GM13976 (cell line): ENCODE measurements around the gene SEMA6B.

Source experiments
- DNase-seq: peaks from one replicate; pipeline ENCODE4 v3.0.0; 2012; ENCODE audit warnings: low spot score
- in situ Hi-C: fragments of 300-500 bp; cut with MboI; formaldehyde crosslinking; loops from one replicate; pipeline ENCODE4 v1.12.0; 2022; ENCODE audit warnings: low sequenced_read_pairs, mixed read lengths, inconsistent platforms; ENCODE audit not compliant: unreplicated experiment
- TF ChIP-seq, protein P1 (sequence below): IDR thresholded peaks from 2 replicates; pipeline ENCODE4 v1.5.1; 2012; ENCODE audit warnings: borderline replicate concordance, mild to moderate bottlenecking; ENCODE audit not compliant: insufficient read depth; ENCODE audit errors: extremely low read depth, missing control alignments, control extremely low read depth

Gene SEMA6B

DNA sequence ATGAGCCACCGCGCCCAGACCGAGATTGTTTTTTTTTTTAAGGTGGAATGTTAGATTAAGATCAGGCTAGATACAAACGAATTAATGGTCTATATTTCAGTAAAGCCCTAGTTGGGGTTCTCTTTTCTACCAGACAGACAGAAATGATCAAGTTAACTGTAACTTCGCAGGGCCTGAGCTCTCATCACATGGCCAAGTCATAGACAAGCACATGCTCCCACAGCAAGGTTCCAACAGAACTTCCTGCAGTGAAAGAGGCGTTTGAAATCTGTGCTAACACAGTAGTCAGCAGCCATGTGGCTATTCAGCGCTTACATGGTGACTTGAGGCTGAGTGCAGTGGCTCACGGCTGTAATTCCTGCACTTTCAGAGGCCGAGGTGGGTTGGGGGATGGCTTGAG, 34.7 kb upstream of the SEMA6B start:
- no peak for DNase-seq
- in situ Hi-C loops, result no loop called here
- TF ChIP-seq, protein P1, sequence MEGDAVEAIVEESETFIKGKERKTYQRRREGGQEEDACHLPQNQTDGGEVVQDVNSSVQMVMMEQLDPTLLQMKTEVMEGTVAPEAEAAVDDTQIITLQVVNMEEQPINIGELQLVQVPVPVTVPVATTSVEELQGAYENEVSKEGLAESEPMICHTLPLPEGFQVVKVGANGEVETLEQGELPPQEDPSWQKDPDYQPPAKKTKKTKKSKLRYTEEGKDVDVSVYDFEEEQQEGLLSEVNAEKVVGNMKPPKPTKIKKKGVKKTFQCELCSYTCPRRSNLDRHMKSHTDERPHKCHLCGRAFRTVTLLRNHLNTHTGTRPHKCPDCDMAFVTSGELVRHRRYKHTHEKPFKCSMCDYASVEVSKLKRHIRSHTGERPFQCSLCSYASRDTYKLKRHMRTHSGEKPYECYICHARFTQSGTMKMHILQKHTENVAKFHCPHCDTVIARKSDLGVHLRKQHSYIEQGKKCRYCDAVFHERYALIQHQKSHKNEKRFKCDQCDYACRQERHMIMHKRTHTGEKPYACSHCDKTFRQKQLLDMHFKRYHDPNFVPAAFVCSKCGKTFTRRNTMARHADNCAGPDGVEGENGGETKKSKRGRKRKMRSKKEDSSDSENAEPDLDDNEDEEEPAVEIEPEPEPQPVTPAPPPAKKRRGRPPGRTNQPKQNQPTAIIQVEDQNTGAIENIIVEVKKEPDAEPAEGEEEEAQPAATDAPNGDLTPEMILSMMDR, result no peak

DNA sequence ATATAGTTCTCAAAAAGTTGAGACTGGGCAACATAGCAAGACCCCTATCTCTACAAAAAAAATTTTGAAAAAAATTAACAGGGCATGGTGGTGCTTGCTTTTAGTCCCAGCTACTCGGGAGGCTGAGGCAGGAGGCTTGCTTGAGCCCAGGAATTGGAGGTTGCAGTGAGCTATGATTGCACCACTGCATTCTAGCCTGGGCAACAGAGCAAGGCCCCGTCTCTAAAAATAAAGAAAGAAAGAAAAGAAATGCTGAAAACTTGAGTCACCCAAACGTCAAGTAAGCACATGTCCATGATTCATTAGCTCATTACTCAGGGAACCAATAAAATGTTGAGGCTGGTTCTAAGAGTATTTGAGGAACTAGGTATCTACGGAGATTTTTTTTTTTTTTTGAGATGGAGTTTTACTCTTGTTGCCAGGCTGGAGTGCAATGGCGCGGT, 33.9 kb upstream of the SEMA6B start:
- TF ChIP-seq, protein P1, result no peak
- in situ Hi-C loops, result no loop called here
- DNase-seq, result no peak

DNA sequence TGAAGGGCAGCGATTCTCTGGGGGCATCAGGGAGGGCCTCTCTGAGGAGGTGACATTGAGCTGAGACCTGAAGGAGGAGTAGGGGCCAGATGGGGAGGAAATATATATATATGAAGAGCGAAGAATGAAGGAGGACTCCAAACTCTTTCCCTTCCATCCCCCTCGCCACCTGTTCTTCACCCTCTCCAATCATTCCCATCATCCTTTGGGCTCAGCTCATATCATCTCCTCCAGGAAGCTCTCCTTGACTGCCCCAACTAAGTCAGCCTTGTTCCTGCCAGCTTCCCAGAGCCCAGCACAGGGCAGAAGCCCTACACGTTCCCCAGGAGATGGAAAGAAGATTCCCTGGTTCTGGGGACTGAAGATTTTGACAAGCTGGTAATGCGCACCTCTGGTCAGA, 33.0 kb upstream of the SEMA6B start:
- no peak for DNase-seq
- TF ChIP-seq, protein P1, result no peak
- in situ Hi-C loops, result no loop called here

DNA sequence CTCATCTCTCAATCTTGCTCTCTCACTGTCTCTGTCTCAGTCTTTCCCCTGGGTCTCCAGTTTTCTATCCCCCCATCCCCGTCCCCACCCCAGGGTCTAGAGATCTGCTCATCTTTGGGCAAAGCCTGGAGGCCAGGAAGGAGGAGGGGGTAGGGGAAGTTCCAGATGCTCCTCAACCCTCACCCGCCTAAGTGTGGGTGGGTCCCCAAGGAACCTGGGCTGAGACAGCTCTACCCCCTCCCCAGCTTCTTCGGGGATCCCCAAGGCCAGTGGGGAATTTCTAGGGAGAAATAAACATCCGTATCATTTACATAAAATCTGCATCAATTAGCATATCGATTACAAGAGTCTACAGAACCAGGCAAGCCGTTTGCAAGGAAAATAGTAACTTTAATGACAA, 31.8 kb upstream of the SEMA6B start:
- TF ChIP-seq, protein P1, result no peak
- in situ Hi-C loops, result no loop called here
- no peak for DNase-seq

DNA sequence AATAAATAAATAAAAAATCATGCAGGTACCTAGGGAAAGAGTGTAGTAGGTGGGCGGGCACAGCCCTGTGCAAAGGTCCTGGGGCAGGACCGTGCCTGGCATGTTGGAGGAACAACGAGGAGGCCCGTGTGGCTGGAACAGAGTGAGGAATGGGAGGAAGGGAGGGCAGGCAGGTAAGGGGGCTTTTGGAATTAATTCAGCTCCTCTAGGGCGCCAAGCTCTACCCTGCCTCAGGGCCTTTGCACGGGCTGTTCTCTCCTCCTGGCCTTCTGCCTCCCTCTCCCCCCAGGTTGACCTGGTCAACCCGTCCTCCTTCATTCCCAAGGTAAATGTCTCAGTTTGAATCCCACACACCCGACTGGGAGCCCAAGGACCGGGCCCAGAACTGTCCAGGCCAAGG, 31.1 kb upstream of the SEMA6B start:
- DNase-seq, result no peak
- in situ Hi-C loops, result no loop called here
- TF ChIP-seq, protein P1, result no peak

DNA sequence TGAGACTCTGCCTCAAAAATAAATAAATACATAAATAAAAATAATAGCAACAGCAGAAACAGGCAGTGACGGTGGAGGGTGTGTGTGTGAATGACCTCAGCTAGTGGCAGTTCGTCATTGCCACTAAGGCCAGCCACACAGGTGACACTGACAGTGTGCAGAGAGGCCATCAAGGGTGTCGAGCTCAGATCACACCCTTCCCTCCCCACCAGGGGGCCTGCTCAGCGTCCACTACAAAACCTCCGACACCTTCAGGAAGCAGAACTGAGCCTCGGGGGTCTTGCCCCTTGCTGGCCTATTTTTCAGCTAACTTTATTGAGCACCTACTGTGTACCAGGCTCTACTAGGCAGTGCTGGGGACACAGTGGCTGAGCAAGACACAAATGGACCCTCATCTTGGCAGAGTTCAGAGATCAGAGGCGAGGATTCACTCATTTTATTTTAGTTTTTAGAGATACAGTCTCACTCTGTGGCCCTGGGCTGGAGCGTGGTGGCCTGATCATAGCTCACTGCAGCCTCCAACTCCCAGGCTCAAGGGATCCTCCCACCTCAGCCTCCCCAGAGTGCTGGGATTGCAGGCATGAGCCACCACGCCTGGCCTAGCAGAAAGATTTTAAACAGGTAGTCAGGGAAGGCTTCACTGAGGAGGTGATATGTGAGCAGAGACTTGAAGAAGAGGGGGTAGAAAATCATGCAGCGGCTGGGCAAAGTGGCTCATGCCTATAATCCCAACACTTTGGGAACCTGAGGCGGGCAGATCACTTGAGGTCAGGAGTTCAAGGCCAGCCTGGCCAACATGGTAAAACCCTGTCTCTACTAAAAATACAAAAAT, 30.3 kb upstream of the SEMA6B start:
- DNase-seq, result peak; percentile 75
- TF ChIP-seq, protein P1, result peak; percentile 52
- in situ Hi-C loops, result no loop called here
